GM23338 (cell line): Measurements from ENCODE around the gene MARK2. TPM values are rescaled to one million over a fixed set of nuclear protein-coding genes. Genes with fewer than 3 reads are reported as not detected.

Experiments used
- ATAC-seq: fragments of 200-7000 bp; cut with Tn5 transposase; 3 replicates; pipeline ENCODE4 v1.9.1; 2020
- DNase-seq: peaks from one replicate; pipeline ENCODE4 v3.0.0-alpha.2; 2015; ENCODE audit warnings: low spot score
- H2AFZ ChIP-seq: fragments of 200-600 bp; sonication (generic); 2 replicates; pipeline ENCODE4 v1.8.0; 2016; ENCODE audit warnings: antibody characterized with exemption, mild to moderate bottlenecking, moderate library complexity
- H3F3A ChIP-seq: fragments of 200-600 bp; sonication (generic); replicated peaks from 2 replicates; pipeline ENCODE4 v1.8.0; 2017; ENCODE audit warnings: antibody characterized with exemption, mixed run types, low read depth
- H3K27ac ChIP-seq: fragments of 200-600 bp; sonication (generic); 2 replicates; pipeline ENCODE4 v1.6.1; 2016; ENCODE audit warnings: low read depth
- H3K27me3 ChIP-seq: fragments of 200-600 bp; sonication (generic); 2 replicates; pipeline ENCODE4 v1.8.0; 2016; ENCODE audit warnings: mild to moderate bottlenecking, mixed run types, moderate library complexity; ENCODE audit not compliant: insufficient read depth
- H3K36me3 ChIP-seq: fragments of 200-600 bp; sonication (generic); 2 replicates; pipeline ENCODE4 v1.8.0; 2016; ENCODE audit warnings: mild to moderate bottlenecking; ENCODE audit not compliant: insufficient read depth
- H3K4me1 ChIP-seq: fragments of 200-600 bp; sonication (generic); 2 replicates; pipeline ENCODE4 v1.8.0; 2016; ENCODE audit warnings: mild to moderate bottlenecking, moderate library complexity; ENCODE audit not compliant: insufficient read depth
- H3K4me2 ChIP-seq: fragments of 200-600 bp; sonication (generic); 2 replicates; pipeline ENCODE4 v1.7.1; 2017; ENCODE audit warnings: mixed run types
- H3K4me3 ChIP-seq: fragments of 200-600 bp; sonication (generic); 2 replicates; pipeline ENCODE4 v1.6.1; 2016; ENCODE audit warnings: mixed run types
- H3K79me2 ChIP-seq: fragments of 200-600 bp; sonication (generic); replicated peaks from 2 replicates; pipeline ENCODE4 v1.8.0; 2017; ENCODE audit warnings: mild to moderate bottlenecking; ENCODE audit not compliant: insufficient read depth
- H3K9me2 ChIP-seq: fragments of 200-600 bp; sonication (generic); 2 replicates; pipeline ENCODE4 v1.8.0; 2017; ENCODE audit not compliant: insufficient read depth
- H4K20me1 ChIP-seq: fragments of 200-600 bp; sonication (generic); replicated peaks from 2 replicates; pipeline ENCODE4 v1.8.0; 2017; ENCODE audit warnings: mild to moderate bottlenecking; ENCODE audit not compliant: insufficient read depth
- H3K27ac Mint-ChIP-seq: 2 replicates; pipeline ENCODE4 v1.8.0; 2020; ENCODE audit warnings: inconsistent platforms, mild to moderate bottlenecking, moderate library complexity, mixed read lengths
- H3K27me3 Mint-ChIP-seq: 3 replicates; pipeline ENCODE4 v1.8.0; 2022; ENCODE audit warnings: low read depth, mild to moderate bottlenecking, moderate library complexity, mixed read lengths, inconsistent platforms; ENCODE audit not compliant: insufficient read depth, poor library complexity
- H3K36me3 Mint-ChIP-seq: 3 replicates; pipeline ENCODE4 v1.8.0; 2021; ENCODE audit warnings: low read depth, mild to moderate bottlenecking, inconsistent platforms, moderate library complexity, mixed read lengths
- H3K4me1 Mint-ChIP-seq: 3 replicates; pipeline ENCODE4 v1.8.0; 2020; ENCODE audit warnings: mild to moderate bottlenecking, inconsistent platforms, mixed read lengths
- H3K4me3 Mint-ChIP-seq: 3 replicates; pipeline ENCODE4 v1.8.0; 2021; ENCODE audit warnings: moderate library complexity, mild to moderate bottlenecking, inconsistent platforms, mixed read lengths
- H3K9me3 Mint-ChIP-seq: 3 replicates; pipeline ENCODE4 v1.8.0; 2020; ENCODE audit warnings: moderate library complexity, mild to moderate bottlenecking, inconsistent platforms, mixed read lengths
- CREB1 ChIP-seq: fragments of 250-450 bp; sonication (Bioruptor Pico); IDR thresholded peaks from 2 replicates; pipeline ENCODE4 v1.5.0; 2020; ENCODE audit warnings: low read depth, mild to moderate bottlenecking, moderate library complexity
- JUNB ChIP-seq: IDR thresholded peaks from one replicate; pipeline ENCODE4 v1.6.1; 2016; ENCODE audit warnings: antibody characterized with exemption; ENCODE audit not compliant: unreplicated experiment
- REST ChIP-seq: IDR thresholded peaks from one replicate; pipeline ENCODE4 v1.6.1; 2018; ENCODE audit warnings: antibody characterized with exemption; ENCODE audit not compliant: unreplicated experiment
- STAT1 ChIP-seq: IDR thresholded peaks from one replicate; pipeline ENCODE4 v1.6.1; 2016; ENCODE audit warnings: antibody characterized with exemption; ENCODE audit not compliant: unreplicated experiment
- ZNF331 ChIP-seq: fragments of 250-450 bp; sonication (Bioruptor Pico); IDR thresholded peaks from 2 replicates; pipeline ENCODE4 v1.5.0; 2020; ENCODE audit warnings: low read depth, mild to moderate bottlenecking, moderate library complexity
- ZNF462 ChIP-seq: fragments of 250-450 bp; sonication (Bioruptor Pico); IDR thresholded peaks from 2 replicates; pipeline ENCODE4 v1.5.0; 2020; ENCODE audit warnings: mild to moderate bottlenecking, moderate library complexity
- polyA plus RNA-seq: library from polyadenylated mRNA; unstranded; fragments of >200 nt; fragmentation: Nextera tagmentation; extraction: Ambion mirVana; gene quantifications from 2 replicates; pipeline ENCODE4 v1.2.1, GENCODE V29; 2016
- total RNA-seq: library from RNA; depleted of rRNA; stranded (reverse); fragments of >200 nt; shearing (Covaris generic); gene quantifications from 2 replicates; pipeline ENCODE4 v1.2.3, GENCODE V29; 2014

MARK2 gene
- total and polyA plus RNA-seq, 2 experiments from 2014 or later: 18.7 to 42.6 TPM

- TF ChIP-seq ZNF462 (CRISPR knock-in tag) (no peak), CREB1 (CRISPR knock-in tag) (no peak)
Observed at GRCh38 chr11:63872800-63873197, 33.9 kb downstream of the MARK2 start (continued).

GRCh38 chr11:63873311-63873710 is 34.4 kb downstream of the MARK2 start:
- H3K27ac ChIP-seq: no peak overlapping the region
- TF ChIP-seq ZNF331: no peak
- no peak for TF ChIP-seq STAT1
- no peak for TF ChIP-seq JUNB
- no peak for TF ChIP-seq REST
- TF ChIP-seq ZNF462 (CRISPR knock-in tag): no peak

More at GRCh38 chr11:63873311-63873710, 34.4 kb downstream of the MARK2 start:
- H3K4me2 ChIP-seq: no peak overlapping the region
- Mint-ChIP-seq H3K27me3 (peaks cover 8% of the 10 kb centered on the region), H3K9me3 (no peaks in the 10 kb centered on the region), H3K4me1 (peaks cover 56% of the 10 kb centered on the region), H3K27ac (no peak overlapping the region; the same call in 1 of the 2 replicates), H3K4me3 (no peak overlapping the region), H3K36me3 (no peaks in the 10 kb centered on the region)
- H3K4me1 ChIP-seq: peaks cover 18% of the 10 kb centered on the region
- H3K79me2 ChIP-seq: peaks cover 90% of the 10 kb centered on the region
- H3F3A ChIP-seq: peaks cover 9% of the 10 kb centered on the region; the same call in 1 of the 2 replicates
- no peaks in the 10 kb centered on the region for H3K27me3 ChIP-seq
- ATAC-seq (no peak), DNase-seq (no peak)
- no peaks in the 10 kb centered on the region for H3K9me2 ChIP-seq
- H3K4me3 ChIP-seq: no peak overlapping the region
- H4K20me1 ChIP-seq: peaks cover 48% of the 10 kb centered on the region
- peaks cover 4% of the 10 kb centered on the region; the same call in 1 of the 2 replicates for H3K36me3 ChIP-seq
- no peak overlapping the region for H2AFZ ChIP-seq
